Adrenal gland (tissue), 5 donors: ENCODE data around the gene POLR2J.
"Not testable (repeated sequence)": the region's sequence is repeated elsewhere in the genome, so short reads cannot be mapped to it uniquely, and the experiment has no call there.

Experiments used
- CTCF ChIP-seq, 6 experiments: fragments of 450-650 bp in 4 of 6; fragments of 200-600 bp in 2 of 6; sonication (generic) in 1 of 6; IDR thresholded peaks; 1 replicate in 5 of 6; 2 replicates in 1 of 6; pipeline versions ENCODE4 v1.5.1 to v1.8.0; 2016 to 2021; ENCODE audit warnings: antibody characterized with exemption in 6 of 6, mild to moderate bottlenecking in 2 of 6, moderate library complexity in 1 of 6
- POLR2A ChIP-seq, 2 donors: fragments of 450-650 bp; IDR thresholded peaks; one replicate each; pipeline ENCODE4 v1.6.1; 2017; ENCODE audit warnings: antibody characterized with exemption in 2 of 2, mild to moderate bottlenecking in 2 of 2, moderate library complexity in 1 of 2
- donor health status: DM: no; HTN: no; CAD: no.

DNA sequence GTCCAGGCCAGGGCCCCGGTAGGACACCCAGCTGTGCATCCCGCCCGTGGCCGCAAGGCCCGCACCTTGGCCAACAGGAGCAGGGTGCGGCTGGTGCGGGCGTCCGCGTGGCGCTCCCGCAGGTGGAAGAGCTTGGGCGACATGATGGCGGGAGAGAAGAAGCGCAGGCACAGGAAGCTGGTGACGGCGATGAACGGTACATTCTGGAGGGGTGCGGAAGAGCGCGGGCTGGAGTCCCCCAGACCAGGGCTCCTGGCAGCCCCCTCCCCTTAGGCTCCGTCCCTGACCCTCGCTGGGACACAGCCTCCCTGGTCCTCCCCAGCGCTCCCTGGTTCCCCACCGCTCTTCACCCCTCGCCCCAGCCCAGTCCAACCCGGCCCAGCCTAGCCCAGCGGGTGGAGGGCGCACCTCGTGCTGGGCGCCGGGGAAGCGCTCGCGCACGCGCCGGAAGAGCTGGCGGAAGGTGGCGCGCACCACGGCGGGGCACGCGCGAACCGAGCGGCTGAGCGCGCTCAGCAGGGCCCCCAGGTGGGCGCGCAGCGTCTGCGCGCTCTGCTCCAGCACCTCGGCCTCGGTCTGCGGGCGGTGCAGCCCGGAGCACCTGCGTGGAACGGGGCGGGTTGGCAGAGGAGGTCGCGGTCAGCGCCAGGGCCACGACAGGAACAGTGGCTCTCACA, 15.9 kb upstream of the POLR2J start:
- TF ChIP-seq CTCF, POLR2A (IDR thresholded peaks at IDR 0.05): not testable (repeated sequence)
